ENCODE data around the gene LUC7L3.

The LUC7L3 gene

DNA sequence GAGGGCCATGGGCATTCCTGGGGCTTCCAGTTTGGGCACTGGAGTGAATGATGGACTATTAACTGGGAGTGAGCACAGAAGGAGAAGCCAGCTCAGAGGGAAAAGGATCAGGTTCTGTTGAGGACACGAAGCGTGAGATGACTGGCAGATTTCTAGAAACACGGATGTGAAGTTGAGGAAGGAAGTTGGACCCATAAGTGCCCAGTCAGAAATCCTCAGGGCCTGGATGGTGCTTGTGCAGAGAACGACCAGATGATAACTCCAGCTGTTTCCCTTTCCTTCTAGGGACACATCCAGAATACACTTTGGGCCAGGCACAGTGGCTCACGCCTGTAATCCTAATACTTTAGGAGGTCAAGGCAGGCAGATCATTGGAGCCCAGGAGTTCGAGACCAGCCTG, 71.2 kb downstream of the LUC7L3 start:
- no peak overlapping the region for H3K9ac ChIP-seq (ENCODE audit: low read length)
- H4K20me1 ChIP-seq (ENCODE audit: low read depth, low read length): no peaks in the 10 kb centered on the region
- H3K4me3 ChIP-seq (ENCODE audit: insufficient read depth, low read length, poor library complexity, severe bottlenecking): no peak overlapping the region
- TF ChIP-seq, protein P1, sequence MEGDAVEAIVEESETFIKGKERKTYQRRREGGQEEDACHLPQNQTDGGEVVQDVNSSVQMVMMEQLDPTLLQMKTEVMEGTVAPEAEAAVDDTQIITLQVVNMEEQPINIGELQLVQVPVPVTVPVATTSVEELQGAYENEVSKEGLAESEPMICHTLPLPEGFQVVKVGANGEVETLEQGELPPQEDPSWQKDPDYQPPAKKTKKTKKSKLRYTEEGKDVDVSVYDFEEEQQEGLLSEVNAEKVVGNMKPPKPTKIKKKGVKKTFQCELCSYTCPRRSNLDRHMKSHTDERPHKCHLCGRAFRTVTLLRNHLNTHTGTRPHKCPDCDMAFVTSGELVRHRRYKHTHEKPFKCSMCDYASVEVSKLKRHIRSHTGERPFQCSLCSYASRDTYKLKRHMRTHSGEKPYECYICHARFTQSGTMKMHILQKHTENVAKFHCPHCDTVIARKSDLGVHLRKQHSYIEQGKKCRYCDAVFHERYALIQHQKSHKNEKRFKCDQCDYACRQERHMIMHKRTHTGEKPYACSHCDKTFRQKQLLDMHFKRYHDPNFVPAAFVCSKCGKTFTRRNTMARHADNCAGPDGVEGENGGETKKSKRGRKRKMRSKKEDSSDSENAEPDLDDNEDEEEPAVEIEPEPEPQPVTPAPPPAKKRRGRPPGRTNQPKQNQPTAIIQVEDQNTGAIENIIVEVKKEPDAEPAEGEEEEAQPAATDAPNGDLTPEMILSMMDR (IDR thresholded peaks at IDR 0.05; ENCODE audit: insufficient read depth, low read length, poor library complexity, severe bottlenecking): no peak
- TF ChIP-seq EZH2phosphoT487 (conservative IDR thresholded peaks at IDR 0.05; ENCODE audit: low read length): no peak
- no peak overlapping the region for H3K4me2 ChIP-seq (ENCODE audit: low read depth, low read length, poor library complexity, severe bottlenecking)
- no peak overlapping the region for H2AFZ ChIP-seq (ENCODE audit: low read depth, low read length, severe bottlenecking)
- H3K36me3 ChIP-seq (ENCODE audit: low read length): no peaks in the 10 kb centered on the region
- no peaks in the 10 kb centered on the region for H3K9me2 ChIP-seq (replicated peaks; ENCODE audit: insufficient read depth, low read length)
- no peak overlapping the region for H3K27ac ChIP-seq (ENCODE audit: low read depth, low read length)
- no peaks in the 10 kb centered on the region for H3F3A ChIP-seq (ENCODE audit: insufficient read depth)
- H3K9me3 ChIP-seq (ENCODE audit: insufficient read depth, low read length): no peaks in the 10 kb centered on the region
- no peaks in the 10 kb centered on the region for H3K79me2 ChIP-seq (ENCODE audit: insufficient read depth, low read length)
- H3K27me3 ChIP-seq (ENCODE audit: low read length): no peaks in the 10 kb centered on the region

DNA sequence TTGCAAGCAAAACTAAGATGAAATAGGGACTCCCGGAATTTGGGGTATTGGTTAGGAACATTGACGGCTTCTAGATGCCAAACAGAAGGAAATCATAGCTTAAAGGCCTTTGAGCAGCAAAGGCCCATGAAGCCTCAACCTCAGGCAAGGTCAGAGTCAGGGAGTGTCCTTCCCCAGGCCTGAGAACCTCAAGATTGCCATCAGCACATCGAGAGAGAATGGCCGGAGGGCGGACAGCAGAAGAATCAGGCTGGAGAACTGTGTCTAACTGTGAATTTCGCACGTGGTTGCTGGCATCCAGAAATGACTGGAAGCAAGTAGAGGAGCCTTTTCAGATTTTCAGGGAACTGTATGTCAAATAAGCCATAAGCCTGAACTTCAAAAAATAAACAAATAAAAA, 72.7 kb downstream of the LUC7L3 start:
- H3K27ac ChIP-seq (ENCODE audit: low read depth, low read length): no peak overlapping the region

DNA sequence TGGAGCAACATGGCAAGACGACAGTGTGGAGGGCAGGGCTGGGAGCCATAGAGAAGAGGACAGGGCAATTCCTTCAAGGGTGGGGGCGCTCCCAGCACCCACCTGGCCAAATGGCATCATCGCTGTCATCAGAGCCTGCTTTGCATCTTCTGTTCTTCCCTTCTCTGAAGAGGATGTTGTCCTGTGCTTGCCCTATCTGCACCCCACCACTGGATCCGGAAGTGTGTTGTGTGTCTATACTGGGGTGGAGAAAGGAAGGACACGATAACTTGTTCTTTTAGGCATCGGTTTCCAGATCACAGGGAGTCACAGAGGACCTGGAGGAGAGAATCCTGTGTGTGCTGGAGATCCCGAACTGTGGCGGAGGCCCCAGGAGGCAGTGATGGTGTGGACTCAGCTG, 73.6 kb downstream of the LUC7L3 start:
- H3K4me2 ChIP-seq (ENCODE audit: low read depth, low read length, poor library complexity, severe bottlenecking): no peak overlapping the region

More for the DNA sequence above, 72.7 kb downstream of the LUC7L3 start:
- no peaks in the 10 kb centered on the region for H3K36me3 ChIP-seq (ENCODE audit: low read length)
- H3K79me2 ChIP-seq (ENCODE audit: insufficient read depth, low read length): no peaks in the 10 kb centered on the region
- no peaks in the 10 kb centered on the region for H3F3A ChIP-seq (ENCODE audit: insufficient read depth)
- no peak overlapping the region for H3K4me3 ChIP-seq (ENCODE audit: insufficient read depth, low read length, poor library complexity, severe bottlenecking)
- no peak overlapping the region for H3K9ac ChIP-seq (ENCODE audit: low read length)
- H3K9me3 ChIP-seq (ENCODE audit: insufficient read depth, low read length): no peaks in the 10 kb centered on the region
- H3K4me2 ChIP-seq (ENCODE audit: low read depth, low read length, poor library complexity, severe bottlenecking): no peak overlapping the region
- H2AFZ ChIP-seq (ENCODE audit: low read depth, low read length, severe bottlenecking): no peak overlapping the region
- H4K20me1 ChIP-seq (ENCODE audit: low read depth, low read length): no peaks in the 10 kb centered on the region
- TF ChIP-seq, protein P1 (IDR thresholded peaks at IDR 0.05; ENCODE audit: insufficient read depth, low read length, poor library complexity, severe bottlenecking): no peak
- TF ChIP-seq EZH2phosphoT487 (conservative IDR thresholded peaks at IDR 0.05; ENCODE audit: low read length): no peak
- no peaks in the 10 kb centered on the region for H3K27me3 ChIP-seq (ENCODE audit: low read length)
- no peaks in the 10 kb centered on the region for H3K9me2 ChIP-seq (replicated peaks; ENCODE audit: insufficient read depth, low read length)

More for the DNA sequence above, 73.6 kb downstream of the LUC7L3 start:
- TF ChIP-seq EZH2phosphoT487 (conservative IDR thresholded peaks at IDR 0.05; ENCODE audit: low read length): no peak
- TF ChIP-seq, protein P1 (IDR thresholded peaks at IDR 0.05; ENCODE audit: insufficient read depth, low read length, poor library complexity, severe bottlenecking): no peak
- Histone ChIP-seq H3K9me2 (replicated peaks; ENCODE audit: insufficient read depth, low read length) (no peaks in the 10 kb centered on the region), H3K79me2 (ENCODE audit: insufficient read depth, low read length) (no peaks in the 10 kb centered on the region), H3K27me3 (ENCODE audit: low read length) (no peaks in the 10 kb centered on the region), H3K27ac (ENCODE audit: low read depth, low read length) (no peak overlapping the region), H4K20me1 (ENCODE audit: low read depth, low read length) (no peaks in the 10 kb centered on the region), H3K4me3 (ENCODE audit: insufficient read depth, low read length, poor library complexity, severe bottlenecking) (no peak overlapping the region), H3K9me3 (ENCODE audit: insufficient read depth, low read length) (no peaks in the 10 kb centered on the region), H3K36me3 (ENCODE audit: low read length) (no peaks in the 10 kb centered on the region), H3K9ac (ENCODE audit: low read length) (no peak overlapping the region), H3F3A (ENCODE audit: insufficient read depth) (no peaks in the 10 kb centered on the region), H2AFZ (ENCODE audit: low read depth, low read length, severe bottlenecking) (no peak overlapping the region)

Measured in SU-DHL-6 (cell line).